GM21360 (cell line): ENCODE measurements around the gene ORC6.

Source experiments
- ATAC-seq: cut with Tn5 transposase; IDR thresholded peaks from one replicate; pipeline ENCODE4 v1.9.1; 2021; ENCODE audit warnings: mild to moderate bottlenecking, moderate library complexity; ENCODE audit not compliant: unreplicated experiment

The ORC6 gene

GRCh38 chr16:46696957-46697356 is 7.5 kb downstream of the ORC6 start:
- ATAC-seq, result no peak

GRCh38 chr16:46700048-46700447 is 10.6 kb downstream of the ORC6 start:
- no peak for ATAC-seq

- no peak for ATAC-seq
Observed at GRCh38 chr16:46701615-46702014, 12.2 kb downstream of the ORC6 start.

- ATAC-seq, result no peak
Observed at GRCh38 chr16:46702030-46702429, 12.6 kb downstream of the ORC6 start.

- ATAC-seq, result no peak
Observed at GRCh38 chr16:46706642-46707041, 17.2 kb downstream of the ORC6 start.

GRCh38 chr16:46709469-46710005 is 20.1 kb downstream of the ORC6 start:
- ATAC-seq, result no peak

GRCh38 chr16:46711106-46712058 is 21.9 kb downstream of the ORC6 start:
- ATAC-seq, result no peak

GRCh38 chr16:46712911-46713310 is 23.5 kb downstream of the ORC6 start:
- ATAC-seq, result no peak

- no peak for ATAC-seq
Observed at GRCh38 chr16:46713634-46714033, 24.2 kb downstream of the ORC6 start.

GRCh38 chr16:46714797-46715591 is 25.5 kb downstream of the ORC6 start:
- no peak for ATAC-seq

- ATAC-seq, result no peak
Observed at GRCh38 chr16:46715769-46716305, 26.4 kb downstream of the ORC6 start.

GRCh38 chr16:46717692-46718091 is 28.2 kb downstream of the ORC6 start:
- ATAC-seq, result no peak

- ATAC-seq, result no peak
Observed at GRCh38 chr16:46718214-46718613, 28.8 kb downstream of the ORC6 start.

GRCh38 chr16:46719528-46719927 is 30.1 kb downstream of the ORC6 start:
- no peak for ATAC-seq

- ATAC-seq, result no peak
Observed at GRCh38 chr16:46720619-46721018, 31.2 kb downstream of the ORC6 start.

- no peak for ATAC-seq
Observed at GRCh38 chr16:46721885-46722284, 32.4 kb downstream of the ORC6 start.

- ATAC-seq, result no peak
Observed at GRCh38 chr16:46727184-46727583, 37.7 kb downstream of the ORC6 start.

GRCh38 chr16:46727630-46728029 is 38.2 kb downstream of the ORC6 start:
- ATAC-seq, result no peak

- ATAC-seq, result no peak
Observed at GRCh38 chr16:46728806-46729205, 39.3 kb downstream of the ORC6 start.

GRCh38 chr16:46729326-46729995 is 40.0 kb downstream of the ORC6 start:
- no peak for ATAC-seq

- no peak for ATAC-seq
Observed at GRCh38 chr16:46730126-46730525, 40.7 kb downstream of the ORC6 start.
